BLaER1 treated with 17β-estradiol and CSF1 and Interleukin-3, amounts not matched to agents 10 nM and 100 nM (cell line): ENCODE data around the gene SSNA1.

ENCODE experiments used
- H3K27ac ChIP-seq, 11 experiments: shearing (Covaris generic); formaldehyde crosslinking; 2 replicates each; pipeline ENCODE4 v1.8.1; 2022
- H3K27me3 ChIP-seq, 11 experiments: shearing (Covaris generic); formaldehyde crosslinking; 2 replicates each; pipeline ENCODE4 v1.8.1; 2022
- H3K36me3 ChIP-seq, 11 experiments: shearing (Covaris generic); formaldehyde crosslinking; 2 replicates each; pipeline ENCODE4 v1.8.1; 2022
- H3K4me1 ChIP-seq, 10 experiments: shearing (Covaris generic); formaldehyde crosslinking; 2 replicates each; pipeline ENCODE4 v1.8.1; 2022
- H3K4me2 ChIP-seq, 11 experiments: shearing (Covaris generic); formaldehyde crosslinking; 2 replicates each; pipeline ENCODE4 v1.8.1; 2022
- H3K4me3 ChIP-seq, 10 experiments: shearing (Covaris generic); formaldehyde crosslinking; 2 replicates each; pipeline ENCODE4 v1.8.1; 2022
- H3K9ac ChIP-seq, 11 experiments: shearing (Covaris generic); formaldehyde crosslinking; 2 replicates each; pipeline ENCODE4 v1.8.1; 2022
- H3K9me3 ChIP-seq, 11 experiments: shearing (Covaris generic); formaldehyde crosslinking; replicated peaks in 1 of 11; 2 replicates each; pipeline ENCODE4 v1.8.1; 2022
- H4K20me1 ChIP-seq, 11 experiments: shearing (Covaris generic); formaldehyde crosslinking; 2 replicates each; pipeline ENCODE4 v1.8.1; 2022
- Cebpa-rat ChIP-seq, 11 experiments: shearing (Covaris generic); IDR thresholded peaks; 2 replicates each; pipeline ENCODE4 v1.8.1; 2022

SSNA1 gene

DNA sequence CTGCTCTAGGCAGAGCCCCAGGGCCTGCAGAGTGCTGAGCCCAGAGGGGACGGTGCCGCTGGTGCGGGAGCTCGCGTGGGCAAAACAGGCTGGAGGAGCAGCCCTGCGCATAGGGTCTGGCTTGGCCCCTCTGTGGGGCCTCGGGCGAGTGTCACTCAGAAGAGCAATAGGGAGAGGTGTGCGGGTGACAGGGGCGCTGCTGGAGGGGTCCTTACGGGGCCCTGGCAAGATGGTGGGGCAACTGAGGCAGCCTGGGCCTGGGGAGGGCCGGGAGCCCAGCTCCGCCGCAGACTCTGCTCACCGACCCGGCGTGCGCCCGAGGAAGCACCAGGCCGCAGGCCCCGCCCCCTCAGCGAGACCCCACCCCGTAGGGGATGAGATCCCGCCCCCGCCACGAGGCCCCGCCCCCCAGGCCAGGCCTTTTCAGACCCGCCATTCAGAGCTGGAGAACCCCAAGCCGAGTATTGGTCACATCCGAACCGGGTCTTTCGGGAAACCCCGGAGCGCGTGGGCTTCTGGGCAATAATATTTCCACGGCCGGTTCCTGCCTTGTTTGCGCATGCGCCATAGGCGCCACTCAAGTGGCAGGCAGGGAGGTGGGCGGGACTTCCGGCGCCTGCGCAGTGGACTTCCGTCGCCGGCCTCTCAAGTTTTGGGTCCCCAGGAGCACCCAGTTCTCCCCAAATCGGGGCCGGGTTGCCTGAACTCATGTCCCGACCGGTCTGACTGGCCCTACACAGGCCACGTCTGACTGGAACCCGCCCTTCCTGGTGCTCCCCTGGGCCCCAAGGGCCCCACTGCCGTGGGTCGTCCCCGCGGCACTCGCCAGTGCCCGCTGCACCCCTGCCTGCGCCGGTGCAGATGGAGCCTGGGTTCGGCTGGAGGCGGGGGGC lies 34.8 kb downstream of the SSNA1 start:
- peak overlapping the region; percentile 85 to 94 (median 91) for H3K9ac ChIP-seq
- no peak for TF ChIP-seq Cebpa-rat (IDR thresholded peaks at IDR 0.05)
- peaks cover 0 to 18% (median 4%) of the 10 kb centered on the region in 11 experiments; a peak in 6 of 22 replicates for H4K20me1 ChIP-seq
- H3K27ac ChIP-seq, result peak overlapping the region; percentile 73 to 91 (median 87)
- peaks cover 0 to 12% (median 4%) of the 10 kb centered on the region in 11 experiments; a peak in 6 of 22 replicates for H3K36me3 ChIP-seq
- H3K4me3 ChIP-seq, result peak overlapping the region; percentile 70 to 87 (median 76)
- H3K4me2 ChIP-seq, result peak overlapping the region; percentile 99 to 100 (median 100)
- H3K9me3 ChIP-seq, result no peaks in the 10 kb centered on the region
- H3K4me1 ChIP-seq, result peaks cover 30 to 73% (median 49%) of the 10 kb centered on the region in 10 experiments
- H3K27me3 ChIP-seq, result no peaks in the 10 kb centered on the region

DNA sequence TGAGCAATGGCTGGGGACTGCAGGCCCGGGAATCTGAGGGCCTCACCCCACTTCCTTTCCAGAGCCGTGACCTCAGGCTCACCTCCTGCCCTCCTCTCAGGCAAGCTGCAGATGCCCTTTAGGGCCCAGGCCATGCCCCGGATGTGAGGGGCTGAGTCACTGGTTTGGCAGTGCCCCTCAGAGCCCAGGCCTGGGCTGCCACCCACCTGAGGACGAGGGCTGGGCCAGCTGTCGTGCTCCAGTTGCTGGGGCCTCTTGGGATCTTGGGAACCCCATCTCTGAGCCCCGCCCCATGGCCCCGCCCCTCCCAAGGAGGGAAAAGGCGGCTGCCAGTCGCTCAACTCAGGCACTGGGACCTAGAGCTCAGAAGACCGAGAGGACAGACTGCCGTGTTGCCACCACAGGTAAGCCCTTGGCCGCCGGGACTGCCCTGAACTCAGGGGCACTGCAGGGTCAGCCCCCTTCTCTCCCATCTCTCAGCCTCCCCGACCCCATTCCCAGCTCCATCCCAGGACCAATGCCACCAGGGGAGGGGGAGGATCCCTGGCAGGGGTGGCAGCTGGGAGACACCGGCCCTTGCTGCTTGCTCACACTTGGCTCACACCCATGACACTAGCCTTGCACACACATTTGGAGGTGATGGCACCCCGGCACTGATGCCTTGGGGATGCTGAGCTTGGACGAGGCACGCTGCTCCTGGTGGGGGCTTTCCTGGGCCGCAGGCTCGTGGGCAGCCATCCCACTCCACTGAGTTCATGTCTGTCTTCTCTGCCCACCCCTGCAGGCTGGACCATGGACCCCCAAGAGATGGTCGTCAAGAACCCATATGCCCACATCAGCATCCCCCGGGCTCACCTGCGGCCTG lies 36.6 kb downstream of the SSNA1 start, which contains the start of gene CYSRT1:
TSS of gene CYSRT1 (plus strand) at position 345 of the 865 bp plus-strand sequence. CDS start at position 793, 448 bp downstream.
- peaks cover 38 to 72% (median 62%) of the 10 kb centered on the region in 10 experiments for H3K4me1 ChIP-seq

DNA sequence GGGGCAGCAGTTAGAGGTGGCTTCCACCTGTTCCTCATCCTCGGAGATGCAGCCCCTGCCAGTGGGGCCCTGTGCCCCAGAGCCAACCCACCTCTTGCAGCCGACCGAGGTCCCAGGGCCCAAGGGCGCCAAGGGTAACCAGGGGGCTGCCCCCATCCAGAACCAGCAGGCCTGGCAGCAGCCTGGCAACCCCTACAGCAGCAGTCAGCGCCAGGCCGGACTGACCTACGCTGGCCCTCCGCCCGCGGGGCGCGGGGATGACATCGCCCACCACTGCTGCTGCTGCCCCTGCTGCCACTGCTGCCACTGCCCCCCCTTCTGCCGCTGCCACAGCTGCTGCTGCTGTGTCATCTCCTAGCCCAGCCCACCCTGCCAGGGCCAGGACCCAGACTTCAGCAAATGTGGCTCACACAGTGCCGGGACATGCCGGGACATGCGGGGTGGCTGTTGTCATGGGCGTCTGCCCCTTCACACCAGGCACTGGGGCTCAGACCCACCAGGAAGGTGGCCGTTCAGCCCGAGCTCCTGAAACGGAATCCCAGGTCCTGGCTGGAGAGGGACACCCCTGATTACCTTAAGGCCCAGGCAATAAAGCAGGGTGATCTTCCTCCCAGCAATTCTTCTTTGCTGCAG lies 37.3 kb downstream of the SSNA1 start:
- H3K4me1 ChIP-seq, result peaks cover 41 to 75% (median 68%) of the 10 kb centered on the region in 10 experiments
- H4K20me1 ChIP-seq, result no peaks in the 10 kb centered on the region; a peak in 1 of 22 replicates
- peak overlapping the region in 1 of 11 experiments; percentile 91; a peak in 1 of 22 replicates for H3K27ac ChIP-seq
- H3K9ac ChIP-seq, result peak overlapping the region in 5 of 11 experiments; percentile 13 to 89 (median 44); a peak in 7 of 22 replicates
- TF ChIP-seq Cebpa-rat (IDR thresholded peaks at IDR 0.05), result no peak
- no peaks in the 10 kb centered on the region for H3K27me3 ChIP-seq
- no peaks in the 10 kb centered on the region for H3K36me3 ChIP-seq
- no peak overlapping the region for H3K4me3 ChIP-seq
- H3K9me3 ChIP-seq, result no peaks in the 10 kb centered on the region
- H3K4me2 ChIP-seq, result peak overlapping the region in 8 of 11 experiments; percentile 93 to 98 (median 96); a peak in 11 of 22 replicates

More for the DNA sequence above, 36.6 kb downstream of the SSNA1 start, which contains the start of gene CYSRT1:
- no peak for TF ChIP-seq Cebpa-rat (IDR thresholded peaks at IDR 0.05)
- H3K27me3 ChIP-seq, result no peaks in the 10 kb centered on the region
- peaks cover 0 to 3% (median 0%) of the 10 kb centered on the region in 11 experiments; a peak in 3 of 22 replicates for H4K20me1 ChIP-seq
- H3K4me2 ChIP-seq, result peak within 1 kb of the TSS; percentile 93 to 99 (median 97)
- peaks cover 0 to 4% (median 0%) of the 10 kb centered on the region in 11 experiments; a peak in 1 of 22 replicates for H3K36me3 ChIP-seq
- no peaks in the 10 kb centered on the region for H3K9me3 ChIP-seq
- H3K9ac ChIP-seq, result peak within 1 kb of the TSS; percentile 85 to 94 (median 91)
- peak within 1 kb of the TSS; percentile 73 to 91 (median 87); a peak in 21 of 22 replicates for H3K27ac ChIP-seq
- peak within 1 kb of the TSS; percentile 67 to 87 (median 74) for H3K4me3 ChIP-seq

DNA sequence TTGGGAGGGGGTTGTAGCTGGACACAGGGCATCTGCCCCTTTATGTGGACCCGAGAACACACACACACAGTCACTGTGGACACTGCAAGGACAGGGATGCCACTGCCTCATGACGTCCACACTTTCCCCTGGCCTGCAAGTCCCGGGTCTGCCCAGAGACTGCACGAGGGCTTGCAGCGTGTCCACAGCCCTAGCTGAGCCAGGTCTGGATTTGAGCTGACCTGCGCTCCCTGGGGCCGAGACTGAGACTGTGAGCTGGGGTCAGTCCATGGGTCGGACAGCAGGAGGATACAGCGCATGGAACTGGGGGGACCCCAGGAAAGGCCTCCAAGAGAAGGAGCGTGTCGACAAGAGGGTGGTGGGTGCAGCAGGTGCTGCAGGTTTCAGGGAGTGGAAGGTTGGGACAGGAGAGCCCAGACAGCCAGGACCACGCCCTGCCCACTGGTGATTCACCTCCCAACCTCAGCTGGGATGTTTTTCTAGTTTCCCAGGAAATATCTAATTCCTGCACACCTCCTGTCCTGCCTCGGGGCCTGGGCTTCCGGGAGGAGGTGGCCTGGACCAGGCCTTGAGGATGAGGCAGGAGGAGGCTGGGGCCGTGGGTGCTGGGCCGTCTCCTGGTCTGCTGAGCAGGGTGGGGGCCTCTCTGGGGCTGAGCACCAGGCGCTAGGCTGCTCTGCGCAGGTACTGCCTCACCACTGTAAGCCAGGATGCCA lies 38.0 kb downstream of the SSNA1 start:
- peak overlapping the region in 1 of 11 experiments; percentile 35; a peak in 6 of 22 replicates for H3K4me2 ChIP-seq
- H3K9ac ChIP-seq, result peak overlapping the region in 5 of 11 experiments; percentile 27 to 89 (median 32); a peak in 7 of 22 replicates

DNA sequence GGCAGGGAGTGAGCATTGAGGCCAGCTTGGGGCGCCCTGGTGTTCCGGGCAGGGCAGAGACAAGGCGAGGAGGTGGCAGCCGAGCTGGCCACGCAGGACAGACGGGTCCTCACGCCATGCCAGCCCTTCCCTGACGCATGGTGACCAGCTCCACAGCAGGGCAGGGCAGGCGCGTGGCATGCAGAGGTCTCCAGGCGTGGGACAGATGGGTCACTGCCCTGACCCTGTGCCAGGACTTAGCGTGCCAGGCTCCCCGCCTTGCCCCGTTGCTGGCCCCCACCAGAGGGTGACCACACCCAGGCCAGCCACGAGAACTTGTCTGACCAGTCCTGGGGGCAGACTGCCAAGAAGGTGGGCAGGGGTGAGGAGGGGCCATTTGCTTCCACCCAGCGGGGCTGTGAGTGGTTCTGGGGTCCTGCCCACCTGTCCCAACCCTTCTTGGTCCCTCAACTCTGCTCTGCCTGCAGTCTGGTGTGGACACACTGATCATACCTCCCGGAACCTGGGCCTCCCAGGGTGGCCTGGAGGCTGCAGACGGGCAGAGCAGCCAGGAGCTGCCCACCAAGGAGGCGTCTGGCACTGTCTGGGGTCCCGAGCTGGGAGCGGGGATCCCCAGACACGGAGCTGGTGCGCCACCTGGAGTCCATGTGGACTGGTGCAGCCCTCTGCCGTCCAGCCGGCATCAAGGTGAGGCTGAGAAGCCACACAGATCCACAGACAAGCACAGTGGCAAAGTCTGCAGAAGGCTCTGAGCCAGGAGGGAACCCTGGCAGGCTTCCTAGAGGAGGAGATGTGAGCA lies 38.8 kb downstream of the SSNA1 start, which contains the start of gene RNF224:
TSS of gene RNF224 (plus strand) at position 449 of the 799 bp plus-strand sequence. CDS start 834 bp downstream, outside the sequence.
- Histone ChIP-seq H3K27ac (peak within 1 kb of the TSS in 1 of 11 experiments; percentile 9; a peak in 1 of 22 replicates), H3K4me1 (peaks cover 38 to 82% (median 74%) of the 10 kb centered on the region in 10 experiments), H3K9ac (peak within 1 kb of the TSS in 4 of 11 experiments; percentile 27 to 89 (median 42); a peak in 7 of 22 replicates)

More for the DNA sequence above, 38.0 kb downstream of the SSNA1 start:
- Histone ChIP-seq H3K9me3 (no peaks in the 10 kb centered on the region), H3K4me3 (no peak overlapping the region), H3K4me1 (peaks cover 39 to 78% (median 68%) of the 10 kb centered on the region in 10 experiments), H3K27ac (peak overlapping the region in 1 of 11 experiments; percentile 9; a peak in 1 of 22 replicates), H4K20me1 (no peaks in the 10 kb centered on the region; a peak in 1 of 22 replicates), H3K36me3 (no peaks in the 10 kb centered on the region), H3K27me3 (no peaks in the 10 kb centered on the region)
- TF ChIP-seq Cebpa-rat (IDR thresholded peaks at IDR 0.05), result no peak

DNA sequence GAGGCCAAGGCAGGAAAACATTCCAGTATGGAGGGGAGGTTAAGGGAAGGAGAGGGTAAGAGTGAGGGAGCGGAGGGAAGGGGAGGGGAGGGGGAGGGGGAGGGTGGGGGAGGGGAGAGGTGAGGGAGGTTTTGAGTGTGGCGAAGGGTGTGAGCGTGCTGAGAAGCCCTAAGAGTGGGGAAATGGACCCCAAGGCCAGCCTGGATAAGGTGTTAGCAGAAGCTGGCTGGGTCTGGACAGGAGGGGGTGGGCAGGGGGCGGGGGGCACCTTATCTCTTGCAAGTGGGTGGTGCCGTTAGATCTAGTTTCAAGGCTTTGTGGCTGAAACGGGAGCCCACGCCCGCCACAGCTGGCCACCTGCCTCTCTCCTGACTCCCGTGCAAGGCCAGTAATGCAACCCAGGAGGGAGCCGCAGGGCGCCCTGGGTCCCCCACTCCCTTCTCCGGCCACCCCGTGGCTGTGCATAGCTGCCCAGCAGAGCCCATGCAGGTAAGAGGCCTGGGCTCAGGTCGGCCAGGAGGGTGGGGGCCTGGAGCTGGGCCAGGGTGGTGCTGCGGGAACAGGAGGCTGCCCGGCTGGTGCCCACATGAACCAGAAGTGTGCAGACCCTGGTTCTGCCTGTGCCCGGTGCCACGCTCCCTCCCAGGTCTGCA lies 39.5 kb downstream of the SSNA1 start:
- Histone ChIP-seq H3K27me3 (no peaks in the 10 kb centered on the region), H4K20me1 (no peaks in the 10 kb centered on the region; a peak in 1 of 22 replicates), H3K4me2 (peak overlapping the region in 6 of 11 experiments; percentile 66 to 85 (median 76); a peak in 8 of 22 replicates), H3K9me3 (no peaks in the 10 kb centered on the region), H3K27ac (no peak overlapping the region), H3K4me3 (no peak overlapping the region), H3K4me1 (peaks cover 33 to 80% (median 71%) of the 10 kb centered on the region in 10 experiments), H3K9ac (no peak overlapping the region), H3K36me3 (no peaks in the 10 kb centered on the region)
- no peak for TF ChIP-seq Cebpa-rat (IDR thresholded peaks at IDR 0.05)

More for the DNA sequence above, 38.8 kb downstream of the SSNA1 start, which contains the start of gene RNF224:
- no peak within 1 kb of the TSS for H3K4me3 ChIP-seq
- H3K9me3 ChIP-seq, result no peaks in the 10 kb centered on the region
- TF ChIP-seq Cebpa-rat (IDR thresholded peaks at IDR 0.05), result no peak
- H3K27me3 ChIP-seq, result no peaks in the 10 kb centered on the region
- no peaks in the 10 kb centered on the region for H3K36me3 ChIP-seq
- H3K4me2 ChIP-seq, result peak within 1 kb of the TSS in 10 of 11 experiments; percentile 11 to 85 (median 66); a peak in 15 of 22 replicates
- H4K20me1 ChIP-seq, result no peaks in the 10 kb centered on the region; a peak in 1 of 22 replicates
